HG03066 (cell line): ENCODE data around the gene PNLIPRP3.
"Not testable (repeated sequence)": the region's sequence is repeated elsewhere in the genome, so short reads cannot be mapped to it uniquely, and the experiment has no call there.

Experiments used
- ATAC-seq: cut with Tn5 transposase; IDR thresholded peaks from one replicate; pipeline ENCODE4 v1.9.1; 2021; ENCODE audit warnings: low read depth; ENCODE audit not compliant: unreplicated experiment

The PNLIPRP3 gene

DNA sequence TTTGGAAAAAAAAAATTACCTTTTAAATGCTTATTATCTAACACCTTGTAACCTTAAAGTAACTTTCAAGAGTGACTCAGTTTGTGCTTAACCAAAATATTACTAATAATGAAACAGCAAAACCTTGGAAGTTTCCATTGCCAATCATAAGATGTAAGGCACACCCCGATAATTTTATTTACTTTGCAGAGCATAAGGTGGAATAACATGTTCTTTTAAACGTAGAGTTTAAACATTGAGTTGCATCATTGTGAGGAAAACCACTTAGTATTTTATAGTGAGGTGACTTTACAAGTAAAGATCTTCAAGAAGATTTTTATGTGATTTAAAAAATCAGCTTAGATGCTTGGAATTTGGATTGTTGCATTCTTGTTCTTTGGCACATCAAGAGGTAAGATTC is at the start of gene PNLIPRP3:
TSS of gene PNLIPRP3 (plus strand) at position 177 of the 400 bp plus-strand sequence. CDS start at position 343, 166 bp downstream.
- no peak for ATAC-seq

DNA sequence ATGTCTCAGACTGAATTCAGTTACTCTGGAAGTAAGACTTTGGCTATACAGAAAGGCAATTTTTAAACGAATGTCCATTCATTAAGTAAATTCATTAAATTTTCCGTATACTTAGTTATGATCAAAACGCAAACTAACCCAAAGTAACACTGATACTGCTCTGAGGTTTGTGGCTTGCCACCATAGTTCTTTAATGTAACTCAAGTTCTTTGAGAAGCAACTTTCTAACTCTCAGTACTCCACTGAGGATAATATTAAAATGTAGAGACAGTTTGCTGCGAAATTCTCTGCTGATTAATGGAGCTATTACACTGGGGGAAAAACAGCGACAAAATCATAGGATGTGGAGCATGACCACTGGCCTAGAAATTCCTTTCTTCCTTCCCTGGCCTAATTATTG is 45.4 kb upstream of the PNLIPRP3 start:
- no peak for ATAC-seq

DNA sequence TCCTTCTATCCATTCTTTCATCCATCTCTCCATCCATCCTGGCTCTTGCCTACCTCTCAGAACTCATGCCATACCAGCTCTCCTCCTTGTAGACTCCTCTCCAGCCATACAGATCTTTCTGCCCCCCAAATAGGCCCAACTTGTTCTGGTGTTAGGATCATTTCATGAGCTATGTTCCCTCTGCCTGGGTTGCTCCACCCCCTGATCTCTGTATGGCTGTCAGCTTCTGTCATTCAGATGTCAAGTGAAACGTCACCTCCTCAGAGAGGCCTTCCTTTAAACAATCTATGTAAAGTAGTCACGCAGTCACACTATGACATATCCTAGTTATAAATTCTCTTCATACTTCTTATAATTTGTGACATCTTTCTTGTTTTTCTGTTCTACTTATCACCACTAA is 42.3 kb upstream of the PNLIPRP3 start:
- no peak for ATAC-seq

DNA sequence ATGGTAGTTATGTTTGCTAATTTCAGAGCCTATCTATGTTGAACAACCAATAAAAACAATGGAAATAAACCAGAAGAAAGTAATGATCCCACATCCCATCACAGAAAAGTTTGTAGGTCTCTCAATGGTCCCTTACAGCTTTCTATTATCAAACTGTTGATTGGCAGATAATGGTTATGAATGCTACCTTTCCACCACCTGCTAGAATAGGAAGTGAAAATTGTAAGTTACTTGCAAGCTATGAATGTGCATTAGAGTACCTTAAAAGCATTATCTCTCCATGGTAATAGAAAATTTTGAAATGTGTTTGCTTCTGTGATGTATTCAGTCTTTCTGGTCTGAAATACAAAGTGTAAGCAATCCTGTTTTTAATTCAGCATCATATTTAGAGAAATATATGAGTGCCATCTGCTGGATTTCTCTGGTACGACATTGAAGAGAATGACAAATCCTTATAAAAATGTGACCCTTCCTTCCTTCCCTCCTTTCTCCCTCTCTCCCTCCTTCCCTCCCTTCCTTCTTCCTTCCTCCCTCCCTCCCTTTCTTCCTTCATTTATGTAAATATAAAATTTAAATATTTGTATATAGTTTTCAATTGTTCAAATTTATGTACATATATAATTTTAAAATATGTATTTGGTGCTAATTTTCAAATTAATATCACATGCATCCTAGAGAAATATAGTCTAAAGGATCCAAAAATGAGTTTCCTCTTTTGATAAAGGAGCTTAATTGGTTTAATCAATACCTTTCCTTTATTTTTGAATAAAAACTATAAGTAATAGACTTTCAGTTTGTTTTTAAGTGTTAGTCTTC is 41.4 kb upstream of the PNLIPRP3 start:
- no peak for ATAC-seq

DNA sequence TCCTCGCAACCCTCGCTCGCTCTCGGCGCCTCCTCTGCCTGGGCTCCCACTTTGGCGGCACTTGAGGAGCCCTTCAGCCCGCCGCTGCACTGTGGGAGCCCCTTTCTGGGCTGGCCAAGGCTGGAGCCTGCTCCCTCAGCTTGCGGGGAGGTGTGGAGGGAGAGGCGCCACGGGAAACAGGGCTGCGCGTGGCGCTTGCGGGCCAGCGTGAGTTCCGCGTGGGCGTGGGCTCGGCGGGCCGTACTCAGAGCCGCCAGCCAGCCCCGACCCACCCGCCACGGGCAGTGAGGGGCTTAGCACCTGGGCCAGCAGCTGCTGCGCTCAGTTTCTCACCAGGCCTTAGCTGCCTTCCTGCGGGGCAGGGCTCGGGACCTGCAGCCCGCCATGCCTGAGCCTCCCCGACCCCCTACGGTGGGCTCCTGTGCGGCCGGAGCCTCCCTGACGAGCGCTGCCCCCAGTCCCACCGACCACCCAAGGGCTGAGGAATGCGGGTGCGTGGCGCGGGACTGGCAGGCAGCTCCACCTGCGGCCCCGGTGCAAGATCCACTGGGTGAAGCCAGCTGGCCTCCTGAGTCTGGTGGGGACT is 34.3 kb upstream of the PNLIPRP3 start:
- not testable (repeated sequence) for ATAC-seq

DNA sequence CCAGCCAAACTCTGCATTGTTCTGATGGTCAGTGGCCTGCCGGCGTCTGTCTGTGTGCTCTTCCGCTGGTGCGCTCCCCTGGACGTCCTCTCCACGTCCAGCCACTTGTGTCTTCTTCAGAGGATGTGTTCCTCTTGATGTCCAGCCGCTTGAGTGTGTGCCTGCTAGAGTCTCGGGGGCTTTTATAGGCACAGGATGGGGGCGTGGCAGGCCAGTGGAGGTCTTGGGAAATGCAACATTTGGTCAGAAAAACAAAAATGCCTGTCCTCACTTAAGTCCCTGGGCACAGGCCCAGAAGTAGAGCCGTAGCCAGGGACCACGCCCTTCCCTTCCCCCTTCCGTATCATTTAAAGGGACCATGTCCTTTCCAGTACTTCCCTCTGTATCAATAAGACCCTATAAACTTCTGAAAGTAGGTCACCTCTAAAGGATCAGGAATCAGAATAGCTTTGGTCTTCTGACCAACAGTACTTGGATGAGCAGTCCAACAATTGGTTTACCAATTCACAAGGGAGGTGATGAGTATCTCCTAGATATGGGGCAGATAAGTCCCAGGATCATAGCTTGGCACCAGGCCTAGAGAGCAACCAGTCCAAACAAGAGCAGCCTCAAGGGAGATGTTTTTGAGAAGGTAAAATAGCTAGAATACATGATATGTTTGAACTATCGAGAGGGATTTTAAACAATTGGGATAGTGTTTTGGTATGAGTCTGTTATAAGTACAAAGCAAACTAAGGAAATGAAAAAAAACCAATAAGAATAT is 32.2 kb upstream of the PNLIPRP3 start:
- no peak for ATAC-seq

DNA sequence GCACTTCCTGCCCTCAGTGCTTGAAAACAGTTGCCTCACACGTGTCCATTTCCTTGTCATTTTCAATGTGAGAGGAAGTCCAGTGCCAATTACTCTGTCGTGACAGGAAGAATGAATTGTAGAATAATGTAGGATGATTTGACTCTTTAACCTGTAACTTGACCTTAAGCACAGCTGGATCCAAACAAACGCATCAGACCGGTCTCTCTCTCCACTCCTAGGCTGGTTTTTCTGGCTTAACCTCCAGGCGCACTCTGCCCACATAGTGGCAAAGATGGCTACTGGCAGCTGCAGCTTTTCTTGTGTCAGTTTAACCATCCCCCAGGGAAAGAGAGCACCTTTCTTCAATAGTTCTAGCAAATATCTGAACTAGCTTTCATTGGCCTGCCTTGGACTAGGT is 29.4 kb upstream of the PNLIPRP3 start:
- no peak for ATAC-seq

DNA sequence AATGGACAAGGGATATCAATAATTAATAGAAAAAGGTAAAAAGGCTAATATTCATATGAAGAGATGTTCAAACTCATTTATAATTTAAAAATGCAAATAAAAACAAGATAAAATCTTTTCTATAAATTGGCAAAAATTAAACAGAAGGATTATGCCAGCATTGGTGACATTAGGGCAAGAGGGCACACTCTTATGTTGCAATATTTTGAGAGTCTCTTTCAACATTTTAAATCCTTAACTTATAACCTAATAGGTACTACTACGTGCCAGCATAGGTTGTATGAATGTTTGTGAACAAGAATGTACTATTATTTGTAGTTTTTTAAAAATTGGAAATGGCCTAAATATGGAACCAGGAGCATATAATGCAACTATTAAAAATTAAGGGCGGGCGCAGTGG is 24.8 kb upstream of the PNLIPRP3 start:
- no peak for ATAC-seq

DNA sequence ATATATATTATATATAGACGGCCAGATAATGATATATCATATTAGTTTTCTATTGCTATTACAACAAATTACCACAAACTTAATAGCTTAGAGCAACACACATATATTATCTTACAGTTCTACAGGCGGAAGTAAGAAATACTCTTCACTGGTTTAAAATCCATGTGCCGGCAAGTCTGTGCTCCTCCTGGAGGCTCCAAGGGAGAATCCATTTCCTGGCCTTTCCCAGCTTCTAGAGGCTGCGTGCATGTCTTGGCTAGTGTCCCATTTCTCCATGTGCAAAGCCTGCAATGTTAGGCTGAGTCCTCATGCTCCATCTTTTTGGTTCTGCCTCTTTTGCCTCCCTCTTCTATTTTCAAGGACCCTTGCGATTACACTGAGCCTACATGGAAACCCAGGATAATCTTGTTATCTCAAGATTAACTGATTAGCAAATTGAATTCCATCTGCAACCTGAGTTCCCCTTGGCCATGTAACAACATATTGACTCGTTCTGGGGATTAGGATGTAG is 23.9 kb upstream of the PNLIPRP3 start:
- ATAC-seq: no peak

DNA sequence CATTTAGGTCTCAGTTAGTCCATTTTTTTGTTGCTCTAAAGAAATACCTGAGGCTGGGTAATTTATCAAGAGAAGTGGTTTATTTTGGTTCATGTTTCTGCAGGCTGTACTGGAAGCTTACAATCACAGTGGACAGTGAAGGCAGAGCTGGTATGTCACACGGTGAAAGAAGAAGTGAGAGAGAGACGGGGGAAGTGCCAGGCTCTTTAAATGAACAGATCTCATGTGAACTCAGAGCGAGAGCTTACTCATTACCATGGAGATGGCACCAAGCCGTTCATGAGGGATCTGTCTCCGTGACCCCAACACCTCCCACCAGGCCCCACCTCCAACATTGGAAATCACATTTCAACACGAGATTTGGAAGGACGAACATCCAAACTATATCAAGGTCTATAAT is 18.9 kb upstream of the PNLIPRP3 start:
- ATAC-seq: no peak

DNA sequence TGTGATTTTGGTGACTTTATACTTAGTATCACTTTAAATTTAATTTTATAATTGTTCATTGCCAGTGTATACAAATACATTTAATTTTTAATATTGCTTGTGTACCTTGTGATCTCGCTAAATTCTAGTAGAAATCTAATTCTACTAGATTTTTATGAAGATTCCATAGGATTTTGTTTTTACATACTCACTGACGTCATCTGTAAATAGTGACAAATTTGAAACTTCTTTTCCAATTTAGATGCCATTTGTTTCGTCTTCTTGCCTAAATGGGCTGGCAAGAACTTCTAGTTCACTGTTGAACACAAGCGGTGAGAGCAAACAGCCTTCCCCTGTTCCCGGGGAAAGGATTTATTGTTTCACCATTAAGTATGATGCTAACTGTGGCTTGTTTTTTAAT is 17.3 kb upstream of the PNLIPRP3 start:
- ATAC-seq: no peak

DNA sequence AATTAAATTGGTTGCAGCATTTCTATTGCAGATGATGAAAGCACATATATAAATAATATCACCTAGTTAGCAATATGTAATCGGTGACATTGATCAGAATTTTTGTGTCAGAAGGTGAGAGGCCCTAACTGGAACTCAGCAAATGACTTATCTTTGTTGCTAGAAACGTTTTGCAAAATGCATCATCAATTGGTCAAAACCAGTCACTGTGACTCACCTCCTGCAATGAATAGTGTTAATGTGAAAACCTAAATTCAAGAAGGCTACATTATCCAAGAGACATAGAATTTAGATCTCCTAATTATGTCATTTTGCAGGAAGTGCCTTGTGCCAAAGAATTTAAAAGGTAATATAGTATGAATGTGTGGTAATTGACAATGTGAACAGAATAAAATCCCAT is 9.8 kb upstream of the PNLIPRP3 start:
- no peak for ATAC-seq

DNA sequence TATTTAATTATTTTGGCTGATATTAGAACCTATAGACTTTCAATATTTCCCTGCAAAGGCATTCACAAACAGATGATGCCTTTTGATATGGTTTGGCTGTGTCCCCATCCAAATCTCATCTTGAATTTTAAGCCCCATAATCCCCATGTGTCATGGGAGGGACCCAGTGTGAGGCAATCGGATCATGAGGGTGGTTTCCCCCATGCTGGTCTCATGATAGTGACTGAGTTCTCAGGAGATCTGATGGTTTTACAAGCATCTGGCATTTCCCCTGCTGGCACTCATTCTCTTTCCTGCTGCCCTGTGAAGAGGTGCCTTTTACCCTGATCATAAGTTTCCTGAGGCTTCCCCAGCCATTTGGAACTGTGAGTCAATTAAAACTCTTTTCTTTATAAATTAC is 9.3 kb upstream of the PNLIPRP3 start:
- no peak for ATAC-seq

DNA sequence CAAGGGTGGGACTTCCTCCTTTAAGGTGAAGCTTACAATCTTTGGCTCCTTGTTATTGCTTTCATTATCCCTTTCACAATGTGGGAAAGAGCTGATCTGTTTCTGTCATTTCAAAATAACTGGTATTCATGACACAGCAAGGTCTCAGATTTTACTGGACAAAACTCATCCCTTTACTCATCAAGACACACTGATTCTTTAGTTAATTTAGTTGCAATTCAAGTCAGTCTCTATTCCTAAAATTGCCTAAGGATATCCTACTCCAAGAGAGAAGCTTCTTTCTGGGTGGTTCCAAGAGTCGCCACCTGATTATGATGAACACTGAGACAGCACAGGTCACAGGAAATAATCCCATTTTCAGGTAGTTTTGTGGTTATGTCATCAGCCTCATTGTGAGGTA is 5.8 kb upstream of the PNLIPRP3 start:
- ATAC-seq: no peak

DNA sequence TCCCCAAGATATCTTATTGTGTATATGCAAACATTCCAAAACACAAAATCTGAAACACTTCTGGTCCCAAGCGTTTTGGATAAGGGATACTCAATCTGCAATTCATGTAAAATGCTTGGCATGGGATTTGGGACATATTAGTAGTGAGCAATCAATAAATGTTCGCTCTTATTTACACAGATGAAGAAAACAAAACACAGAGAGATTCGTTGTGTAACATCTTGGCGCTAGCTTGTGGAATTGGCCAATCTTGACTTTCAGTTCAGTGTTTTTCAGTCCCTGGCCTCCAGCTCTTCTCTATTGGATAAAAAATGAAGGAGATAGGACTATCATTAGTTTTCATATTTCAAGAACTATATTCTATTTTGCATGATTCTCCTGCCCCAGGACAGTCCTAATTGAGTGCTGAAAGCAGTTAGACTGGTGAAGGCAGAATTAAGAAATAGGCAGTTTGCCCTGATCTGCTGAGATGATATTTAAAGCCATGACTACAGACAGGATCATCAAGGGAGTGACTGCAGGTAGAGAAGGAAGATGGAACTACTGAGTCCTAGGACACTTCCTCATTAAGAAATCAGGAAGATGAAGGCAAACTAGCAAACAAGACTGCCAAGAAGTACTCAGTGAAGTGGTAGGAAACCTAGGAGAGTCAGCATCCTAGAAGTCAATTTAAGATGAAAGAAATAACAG is 1.8 kb downstream of the PNLIPRP3 start:
- ATAC-seq: no peak

DNA sequence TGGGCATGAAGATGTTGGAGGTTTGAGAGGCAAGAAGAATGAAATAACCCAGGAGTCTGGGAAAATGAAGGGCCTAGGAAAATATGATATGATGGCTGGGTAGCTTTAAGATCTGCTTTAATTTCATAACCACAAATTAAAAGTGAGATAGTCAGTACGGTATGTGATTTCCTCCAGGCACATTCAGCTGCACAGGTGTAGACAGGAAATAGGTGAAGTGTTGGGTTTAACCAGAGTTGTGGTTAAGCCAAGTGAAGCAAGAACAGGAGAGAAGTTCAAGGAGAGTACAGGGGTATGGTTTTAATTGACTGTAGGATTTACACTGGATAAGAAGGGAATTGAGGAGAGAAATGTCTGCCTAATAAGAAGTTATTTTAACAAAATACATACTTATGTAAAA is 2.6 kb downstream of the PNLIPRP3 start:
- ATAC-seq: no peak

DNA sequence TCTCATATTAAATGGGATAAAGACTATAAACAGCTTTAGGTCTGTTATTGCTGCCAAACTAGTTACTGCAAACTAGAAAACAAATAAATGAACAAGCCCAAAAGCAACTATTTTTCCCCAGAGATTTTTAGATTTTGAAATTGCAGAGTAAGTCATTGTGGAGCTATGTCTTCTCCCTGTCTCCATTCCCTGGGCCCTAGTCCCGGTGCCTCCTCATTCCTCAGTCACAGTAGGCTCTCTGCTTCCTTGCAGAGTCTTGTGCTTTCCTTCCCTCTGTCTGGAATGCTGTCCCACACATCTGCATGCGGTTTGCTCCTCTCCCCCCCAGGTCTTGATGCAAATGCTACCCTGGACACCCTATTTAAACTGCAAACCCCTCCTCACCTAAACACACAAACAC is 4.0 kb downstream of the PNLIPRP3 start:
- no peak for ATAC-seq

DNA sequence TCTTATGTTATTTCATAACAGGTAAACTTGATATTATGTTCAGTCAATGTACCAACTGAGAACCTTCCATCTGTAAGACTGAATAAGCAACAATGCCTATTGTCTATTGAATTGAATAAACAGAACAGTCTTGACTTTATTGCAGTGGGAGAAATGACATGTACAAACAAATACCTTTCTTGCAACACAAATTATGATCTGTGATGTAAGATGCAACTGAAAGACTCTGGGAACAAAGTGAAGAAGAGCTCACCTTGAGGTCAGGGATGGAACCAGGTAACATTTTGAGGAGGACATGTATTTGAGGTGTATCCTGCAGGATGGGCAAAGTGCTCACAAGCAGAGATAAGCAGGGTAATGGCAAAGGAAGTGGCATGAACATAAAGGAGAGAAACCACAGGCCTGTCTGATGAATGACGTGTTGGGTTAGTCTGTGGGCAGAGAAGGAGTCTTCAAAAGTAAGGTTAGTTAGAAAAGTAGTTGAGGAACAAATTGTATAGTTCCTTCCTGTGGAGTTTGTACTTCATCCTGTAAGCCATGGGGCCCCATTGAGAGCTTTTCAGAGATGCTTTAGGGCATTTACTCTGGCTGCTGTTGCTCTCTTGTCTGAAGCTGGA is 9.5 kb downstream of the PNLIPRP3 start:
- ATAC-seq: no peak

DNA sequence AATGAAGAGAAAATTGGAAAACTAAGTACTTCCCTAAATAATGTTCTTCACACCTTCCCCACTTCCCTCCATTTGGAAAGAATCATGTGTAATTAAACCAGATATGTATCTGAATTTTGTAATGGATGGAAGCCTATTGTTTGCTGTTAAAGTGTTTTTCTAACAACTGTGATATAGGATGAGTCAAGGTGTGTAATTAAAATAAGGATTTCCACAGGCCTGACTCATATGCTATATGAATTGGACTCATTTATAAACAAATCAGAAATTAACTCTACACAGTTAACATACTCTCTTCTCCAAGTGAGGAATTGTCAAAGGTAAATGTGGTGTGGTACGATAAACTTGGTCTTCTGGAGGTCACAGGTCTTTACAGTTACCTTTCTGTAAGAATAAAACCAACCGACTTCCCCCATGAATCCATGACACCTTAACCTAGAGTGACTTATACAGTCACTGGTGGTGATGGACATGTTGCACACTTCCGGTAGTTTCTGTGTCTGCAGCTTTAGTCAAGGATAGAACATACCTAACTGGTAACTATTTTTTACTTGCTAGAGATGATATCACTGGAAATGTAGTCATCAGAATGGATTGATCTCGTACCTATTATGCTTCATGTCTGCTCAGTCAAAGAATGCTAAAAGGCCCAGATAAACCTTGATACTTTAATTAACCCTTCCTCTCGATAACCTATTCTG is 12.8 kb downstream of the PNLIPRP3 start:
- ATAC-seq: no peak
